H1 (cell line): Measurements from ENCODE around the gene RAB3IL1. TPM values are rescaled to one million over a fixed set of nuclear protein-coding genes. Genes with fewer than 3 reads are reported as not detected.

ENCODE experiments used
- CHD2 ChIP-seq: IDR thresholded peaks from 2 replicates; pipeline ENCODE4 v1.6.1; 2012; ENCODE audit warnings: low read length, improper control_type of control experiment
- CHD7 ChIP-seq: fragments of 300-600 bp; sonication (generic); IDR thresholded peaks from 2 replicates; pipeline ENCODE4 v1.7.1; 2012; ENCODE audit warnings: low read length, moderate library complexity, mild to moderate bottlenecking, inconsistent platforms; ENCODE audit not compliant: insufficient replicate concordance
- CREB1 ChIP-seq: IDR thresholded peaks from 2 replicates; pipeline ENCODE4 v1.6.1; 2012; ENCODE audit warnings: inconsistent platforms
- EP300 ChIP-seq, 2 experiments: IDR thresholded peaks; 1 replicate in 1 of 2; 2 replicates in 1 of 2; pipeline ENCODE4 v1.6.1; 2011 to 2012; ENCODE audit warnings: low read depth in 2 of 2, low read length in 2 of 2, mild to moderate bottlenecking in 2 of 2, borderline replicate concordance in 1 of 2, inconsistent platforms in 1 of 2, moderate library complexity in 1 of 2
- GTF2F1 ChIP-seq: IDR thresholded peaks from 2 replicates; pipeline ENCODE4 v1.6.1; 2012; ENCODE audit warnings: low read depth, low read length, improper control_type of control experiment, borderline replicate concordance
- JUND ChIP-seq: IDR thresholded peaks from 2 replicates; pipeline ENCODE4 v1.6.1; 2011; ENCODE audit warnings: mild to moderate bottlenecking, improper control_type of control experiment, low read length
- RAD21 ChIP-seq, 2 experiments: IDR thresholded peaks in 1 of 2; conservative IDR thresholded peaks in 1 of 2; 2 replicates each; pipeline ENCODE4 v1.6.1; 2011; ENCODE audit warnings: low read depth in 2 of 2, low read length in 2 of 2, improper control_type of control experiment in 1 of 2, inconsistent platforms in 1 of 2, mild to moderate bottlenecking in 1 of 2, moderate library complexity in 1 of 2
- RFX5 ChIP-seq: IDR thresholded peaks from 2 replicates; pipeline ENCODE4 v1.6.1; 2011; ENCODE audit warnings: low read depth, low read length, improper control_type of control experiment, borderline replicate concordance
- RXRA ChIP-seq: IDR thresholded peaks from 2 replicates; pipeline ENCODE4 v1.6.1; 2011; ENCODE audit warnings: low read depth, mild to moderate bottlenecking, low read length, moderate library complexity; ENCODE audit not compliant: insufficient read depth
- SRF ChIP-seq: IDR thresholded peaks from 2 replicates; pipeline ENCODE4 v1.6.1; 2011; ENCODE audit warnings: mild to moderate bottlenecking, low read depth, low read length, moderate library complexity
- TBP ChIP-seq: IDR thresholded peaks from 2 replicates; pipeline ENCODE4 v1.6.1; 2011; ENCODE audit warnings: low read depth, low read length, improper control_type of control experiment
- polyA plus RNA-seq, 7 experiments: library from polyadenylated mRNA; depleted of rRNA in 3 of 7; stranded (reverse) in 5 of 7; unstranded in 2 of 7; fragments of >200 nt in 5 of 7; fragments of 200-250 nt in 2 of 7; gene quantifications; 1 replicate in 5 of 7; 2 replicates in 1 of 7; 4 replicates in 1 of 7; pipeline versions ENCODE4 v1.2.1 to v1.2.3, GENCODE V29; 2011 to 2013; ENCODE audit warnings: missing spikeins in 2 of 7, mixed read lengths in 2 of 7
- total RNA-seq: library from RNA; stranded (reverse); fragmentation: NEBNext Ultra II Directional; extraction: Animal tissue kit (Norgen Biotek cat#: 25700); gene quantifications from 2 replicates; pipeline ENCODE4 v1.2.1, GENCODE V29; 2021
- TF ChIP-seq, protein P1 (sequence below): IDR thresholded peaks from 2 replicates; pipeline ENCODE4 v1.6.1; 2012; ENCODE audit warnings: inconsistent platforms

Gene RAB3IL1
- total and polyA plus RNA-seq, 2 of the 8 experiments (the other 6 are each of a cell fraction or from before 2014, with no cell fraction given): 6.8 to 7.9 TPM

DNA sequence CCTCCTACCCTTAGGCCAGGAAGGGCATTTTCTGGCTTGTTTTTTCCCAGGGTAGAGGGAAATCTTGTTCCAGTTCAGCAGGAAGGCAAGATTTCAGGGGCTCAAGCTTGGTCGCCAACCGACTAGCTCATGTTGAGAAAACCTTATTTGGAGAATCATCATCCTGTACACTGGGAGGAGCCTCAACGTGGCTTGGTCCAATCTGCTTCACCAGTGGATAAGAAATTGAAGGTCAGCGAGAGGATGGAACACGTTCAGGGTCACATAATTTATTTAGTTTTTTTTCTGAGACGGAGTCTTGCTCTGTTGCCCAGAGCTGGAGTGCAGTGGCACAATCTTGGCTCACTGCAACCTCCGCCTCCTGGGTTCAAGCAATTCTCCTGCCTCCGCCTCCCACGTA, 68.7 kb downstream of the RAB3IL1 start (continued):
- TF ChIP-seq CHD7: no peak
- no peak for TF ChIP-seq JUND
- TF ChIP-seq RXRA: no peak
- TF ChIP-seq RFX5: no peak
- no peak for TF ChIP-seq TBP
- no peak for TF ChIP-seq CHD2
- no peak for TF ChIP-seq SRF
- TF ChIP-seq CREB1: no peak
- TF ChIP-seq GTF2F1: no peak
- TF ChIP-seq, protein P1, sequence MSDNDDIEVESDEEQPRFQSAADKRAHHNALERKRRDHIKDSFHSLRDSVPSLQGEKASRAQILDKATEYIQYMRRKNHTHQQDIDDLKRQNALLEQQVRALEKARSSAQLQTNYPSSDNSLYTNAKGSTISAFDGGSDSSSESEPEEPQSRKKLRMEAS: no peak
- TF ChIP-seq EP300 (IDR thresholded peaks at IDR 0.05; ENCODE audit: borderline replicate concordance in 1 of 2, low read depth in 2 of 2, low read length in 2 of 2): no peak
- TF ChIP-seq RAD21 (IDR thresholded peaks at IDR 0.05 in 1 of 2, conservative IDR thresholded peaks at IDR 0.05 in 1 of 2; ENCODE audit: low read depth in 2 of 2, low read length in 2 of 2): no peak
